Neural progenitor cell (in vitro differentiated cells): Measurements from ENCODE around the gene KDELR3.

Source experiments
- CTCF ChIP-seq: fragments of 200-600 bp; sonication (generic); IDR thresholded peaks from 2 replicates; pipeline ENCODE4 v1.5.1; 2017; ENCODE audit warnings: antibody characterized with exemption, mild to moderate bottlenecking
- EZH2 ChIP-seq: fragments of 200-600 bp; sonication (generic); IDR thresholded peaks from 2 replicates; pipeline ENCODE4 v1.6.1; 2017; ENCODE audit warnings: antibody characterized with exemption, mild to moderate bottlenecking, moderate library complexity
- EZH2phosphoT487 ChIP-seq: fragments of 200-600 bp; sonication (generic); IDR thresholded peaks from 2 replicates; pipeline ENCODE4 v1.6.1; 2017; ENCODE audit warnings: antibody characterized with exemption

- no peak for TF ChIP-seq EZH2
- TF ChIP-seq CTCF: no peak
- TF ChIP-seq EZH2phosphoT487: no peak
Observed at GRCh38 chr22:38523479-38523878, 55.6 kb downstream of the KDELR3 start.
